GM21717 (cell line): Measurements from ENCODE around the gene DDX42.
A peak's percentile ranks its signal among the peaks of the same experiment; 100 is the strongest.

Experiments used
- ATAC-seq: cut with Tn5 transposase; IDR thresholded peaks from one replicate; pipeline ENCODE4 v1.9.1; 2021; ENCODE audit warnings: mild to moderate bottlenecking, moderate library complexity; ENCODE audit not compliant: unreplicated experiment

DDX42 gene

DNA sequence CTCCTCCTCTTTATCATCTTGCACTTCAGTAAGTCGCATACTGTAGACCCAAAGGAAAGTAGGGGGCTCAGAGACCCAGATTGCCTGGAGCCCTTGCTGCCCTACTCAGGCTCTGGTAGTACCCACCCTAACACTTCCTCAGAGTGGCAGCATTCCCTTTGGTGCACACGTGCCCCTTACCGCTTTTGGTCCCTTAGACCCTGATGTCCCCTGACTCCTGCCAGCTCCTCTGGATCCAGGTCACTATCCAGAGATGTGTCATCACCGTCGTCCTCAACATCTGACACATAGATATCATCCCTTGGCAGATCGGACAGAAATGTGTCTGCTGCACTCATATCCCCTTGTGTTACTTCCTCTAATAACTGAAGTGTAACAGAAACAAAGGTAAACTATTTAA lies 47.8 kb downstream of the DDX42 start:
- ATAC-seq = no peak

DNA sequence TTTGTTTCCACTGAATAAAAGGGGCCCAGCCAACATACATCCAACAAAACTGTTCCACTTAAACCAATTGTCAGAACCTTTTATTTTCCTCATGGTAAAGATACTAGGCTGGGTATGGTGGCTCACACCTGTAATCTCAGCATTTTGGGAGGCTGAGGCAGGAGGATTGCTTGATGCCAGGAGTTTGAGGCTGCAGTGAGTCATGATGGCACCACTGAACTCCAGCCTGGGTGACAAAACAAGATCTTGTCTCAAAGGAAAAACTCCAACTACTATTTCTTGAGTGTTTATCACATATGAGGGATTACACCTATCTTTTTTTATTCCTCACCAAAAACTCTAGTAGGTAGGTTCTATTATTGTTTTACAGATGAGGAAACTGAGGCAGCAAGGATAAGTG lies 48.6 kb downstream of the DDX42 start:
- no peak for ATAC-seq

DNA sequence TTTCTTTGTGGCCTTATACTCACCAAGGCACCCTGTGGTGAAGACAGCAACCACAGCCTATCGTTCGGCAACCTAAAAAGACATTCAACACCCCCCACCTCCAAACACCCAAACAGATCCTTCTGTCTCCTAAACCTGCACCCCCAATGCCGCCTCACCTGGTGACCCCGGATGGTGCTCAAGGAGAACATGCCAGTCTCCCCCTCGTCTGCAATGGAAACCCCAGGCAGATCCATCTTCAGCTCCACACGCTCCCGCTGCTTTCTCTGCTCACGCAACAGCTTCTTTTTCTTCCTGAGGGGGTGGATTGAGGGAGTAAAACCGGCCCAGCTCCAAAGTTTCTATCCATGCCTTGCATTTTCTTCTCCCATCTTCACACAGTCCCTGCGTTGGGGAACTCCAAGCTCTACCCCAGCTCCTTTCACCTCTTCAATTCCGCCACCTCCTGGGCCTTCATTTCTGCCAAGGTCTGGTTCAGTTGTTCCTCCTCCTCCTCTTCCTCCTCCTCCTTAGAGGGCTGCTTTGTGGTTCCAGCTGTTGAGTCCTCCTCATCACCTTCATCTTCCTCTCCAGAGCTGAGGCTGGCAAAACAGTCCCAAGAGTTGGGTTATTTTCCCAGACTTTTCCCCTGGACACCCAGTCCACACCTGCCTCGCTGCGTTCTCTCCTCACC lies 49.8 kb downstream of the DDX42 start:
- ATAC-seq = no peak

GRCh38 chr17:63824362-63824761 lies 50.4 kb downstream of the DDX42 start:
- ATAC-seq = no peak

DNA sequence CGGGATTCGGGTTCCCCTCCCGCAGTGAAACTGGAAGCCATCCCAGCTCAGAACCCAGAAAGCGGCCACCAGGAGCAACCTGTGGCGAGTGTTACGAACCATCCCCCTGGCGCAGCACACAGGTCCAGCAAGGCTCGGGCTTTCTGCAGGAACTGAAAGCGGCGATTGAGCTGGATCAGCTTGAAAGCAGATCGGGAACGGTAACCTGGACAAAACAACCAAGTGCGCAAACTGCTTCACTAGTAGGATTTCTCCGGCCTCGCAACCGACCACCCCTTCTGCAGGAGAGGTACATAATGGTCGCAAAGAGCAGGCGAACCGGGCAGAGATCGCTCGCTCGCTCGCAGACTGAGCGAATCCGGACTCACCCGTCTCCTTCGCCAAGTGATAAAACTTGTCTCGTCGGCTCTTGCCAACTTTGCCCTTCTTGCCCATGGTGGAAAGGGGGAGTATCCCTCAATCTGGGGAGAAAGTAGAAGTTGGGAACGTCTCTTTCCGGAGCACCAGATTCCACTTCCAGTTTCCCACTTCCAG lies 52.6 kb downstream of the DDX42 start:
- peak; percentile 3 for ATAC-seq

- peak; percentile 85 for ATAC-seq
Observed at GRCh38 chr17:63827002-63827800, 53.2 kb downstream of the DDX42 start, which contains the start of the genes FTSJ3 and PSMC5. Gene FTSJ3, minus strand, starts transcription at chr17:63827663. Its CDS starts 761 bp downstream, at chr17:63826902. Gene PSMC5, plus strand, starts transcription at chr17:63827431. Its CDS starts 60 bp downstream, at chr17:63827491.

DNA sequence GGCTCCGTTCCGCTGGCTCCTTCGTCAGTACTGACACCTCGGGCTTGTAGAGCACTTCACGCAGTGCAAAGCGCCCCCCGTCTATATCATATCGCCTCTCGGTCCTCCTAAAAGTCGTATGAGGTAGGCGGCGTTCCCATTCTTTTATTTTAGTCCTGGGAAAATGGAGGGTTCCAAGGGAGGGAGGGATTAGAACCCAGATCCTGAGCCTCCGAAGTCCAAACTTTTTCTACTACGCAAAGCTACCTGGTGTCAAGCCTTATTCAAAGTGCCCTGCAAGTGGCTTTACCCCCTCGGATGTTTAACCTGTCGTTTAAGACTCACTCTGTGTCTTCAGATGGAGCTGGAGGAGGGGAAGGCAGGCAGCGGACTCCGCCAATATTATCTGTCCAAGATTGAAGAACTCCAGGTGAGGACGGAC lies 53.8 kb downstream of the DDX42 start:
- no peak for ATAC-seq

DNA sequence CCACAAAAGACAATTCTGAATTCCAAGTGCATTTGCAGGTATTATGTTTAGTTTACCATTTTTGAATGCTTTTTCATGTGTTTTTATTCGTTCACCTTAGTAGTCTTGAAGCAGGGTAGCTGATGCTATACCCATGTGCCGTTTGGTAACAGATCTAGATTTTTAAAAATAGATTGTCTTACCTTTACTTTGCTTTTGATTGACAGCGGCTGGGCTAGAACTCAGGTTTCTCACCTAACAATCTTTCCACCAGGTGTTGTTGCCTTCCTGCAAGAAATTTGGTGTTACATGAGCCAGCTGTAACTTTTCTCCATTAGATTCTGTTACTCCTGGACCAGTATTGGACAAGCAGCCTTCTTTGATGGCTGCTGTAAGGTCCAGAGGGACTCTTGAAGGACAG lies 55.0 kb downstream of the DDX42 start:
- no peak for ATAC-seq

- no peak for ATAC-seq
Observed at GRCh38 chr17:63830278-63830677, 56.3 kb downstream of the DDX42 start.

DNA sequence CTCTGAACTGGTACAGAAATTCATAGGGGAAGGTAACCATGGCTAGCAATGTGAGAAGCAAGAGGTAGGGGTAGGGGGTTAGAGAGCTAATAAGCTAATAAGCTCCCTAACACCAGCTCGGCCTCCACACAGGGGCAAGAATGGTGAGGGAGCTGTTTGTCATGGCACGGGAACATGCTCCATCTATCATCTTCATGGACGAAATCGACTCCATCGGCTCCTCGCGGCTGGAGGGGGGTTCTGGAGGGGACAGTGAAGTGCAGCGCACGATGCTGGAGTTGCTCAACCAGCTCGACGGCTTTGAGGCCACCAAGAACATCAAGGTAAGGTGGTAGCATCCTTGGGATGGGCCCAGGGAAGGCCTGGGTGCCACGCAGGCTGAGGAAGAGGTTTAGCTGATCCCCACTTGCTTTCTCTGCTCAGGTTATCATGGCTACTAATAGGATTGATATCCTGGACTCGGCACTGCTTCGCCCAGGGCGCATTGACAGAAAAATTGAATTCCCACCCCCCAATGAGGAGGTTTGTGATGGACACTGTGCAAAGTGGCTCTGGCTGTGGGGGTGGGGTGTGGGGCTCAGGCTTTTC lies 57.0 kb downstream of the DDX42 start:
- ATAC-seq = no peak

DNA sequence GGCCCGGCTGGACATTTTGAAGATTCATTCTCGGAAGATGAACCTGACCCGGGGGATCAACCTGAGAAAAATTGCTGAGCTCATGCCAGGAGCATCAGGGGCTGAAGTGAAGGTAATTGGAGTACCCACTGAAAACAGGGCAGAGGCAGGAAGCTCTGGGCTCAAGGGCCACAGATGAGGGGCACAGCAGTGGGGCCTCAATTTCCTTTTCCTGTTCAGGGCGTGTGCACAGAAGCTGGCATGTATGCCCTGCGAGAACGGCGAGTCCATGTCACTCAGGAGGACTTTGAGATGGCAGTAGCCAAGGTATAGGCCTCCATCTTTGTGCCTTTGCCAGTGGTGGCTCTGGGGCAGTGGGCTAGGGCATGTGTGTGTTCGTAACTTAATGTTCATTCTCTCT lies 57.5 kb downstream of the DDX42 start:
- ATAC-seq = no peak

DNA sequence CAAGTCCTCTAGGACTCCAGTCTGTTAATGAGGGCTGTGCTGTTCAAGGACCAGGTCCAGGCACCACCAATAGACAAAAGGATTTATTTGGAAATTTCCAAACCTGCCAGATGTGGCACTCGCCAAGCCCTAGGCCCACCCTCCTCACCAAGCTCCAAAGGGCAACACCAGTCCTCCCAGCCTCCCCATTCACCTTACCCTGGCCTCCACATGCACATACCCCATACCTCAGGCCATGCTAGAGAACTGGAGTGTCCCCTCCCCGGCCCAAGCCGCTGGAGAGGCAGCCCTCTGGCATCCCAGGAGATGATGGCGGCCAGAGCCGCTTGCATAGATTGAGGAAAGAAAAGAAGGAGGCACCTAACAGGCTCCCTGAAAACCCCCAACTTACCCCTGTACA lies 58.0 kb downstream of the DDX42 start:
- ATAC-seq = no peak

DNA sequence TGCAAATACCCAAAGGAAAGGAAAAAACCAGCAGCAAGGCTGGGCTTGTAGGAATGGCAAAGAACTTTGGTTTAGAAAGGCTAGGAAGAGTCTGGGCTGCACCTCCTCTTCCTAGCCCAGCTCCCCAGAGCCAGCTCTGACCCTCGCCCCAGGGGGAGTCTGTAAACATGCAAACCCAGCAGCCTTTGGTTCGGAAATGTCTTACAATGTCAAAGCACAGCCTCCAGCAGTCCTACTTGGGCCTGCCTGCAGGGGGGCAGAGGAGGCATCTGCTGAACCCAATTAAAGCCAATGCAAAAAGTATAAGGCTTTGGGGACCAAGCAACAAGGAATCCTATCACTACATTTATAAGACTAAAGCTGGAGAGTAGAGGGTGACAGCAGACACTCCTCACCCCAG lies 58.5 kb downstream of the DDX42 start:
- ATAC-seq = no peak

- ATAC-seq = no peak
Observed at GRCh38 chr17:63833026-63833740, 59.2 kb downstream of the DDX42 start.

- no peak for ATAC-seq
Observed at GRCh38 chr17:63833741-63834373, 59.9 kb downstream of the DDX42 start.

- ATAC-seq = peak; percentile 42
Observed at GRCh38 chr17:63834431-63835166, 60.6 kb downstream of the DDX42 start.

DNA sequence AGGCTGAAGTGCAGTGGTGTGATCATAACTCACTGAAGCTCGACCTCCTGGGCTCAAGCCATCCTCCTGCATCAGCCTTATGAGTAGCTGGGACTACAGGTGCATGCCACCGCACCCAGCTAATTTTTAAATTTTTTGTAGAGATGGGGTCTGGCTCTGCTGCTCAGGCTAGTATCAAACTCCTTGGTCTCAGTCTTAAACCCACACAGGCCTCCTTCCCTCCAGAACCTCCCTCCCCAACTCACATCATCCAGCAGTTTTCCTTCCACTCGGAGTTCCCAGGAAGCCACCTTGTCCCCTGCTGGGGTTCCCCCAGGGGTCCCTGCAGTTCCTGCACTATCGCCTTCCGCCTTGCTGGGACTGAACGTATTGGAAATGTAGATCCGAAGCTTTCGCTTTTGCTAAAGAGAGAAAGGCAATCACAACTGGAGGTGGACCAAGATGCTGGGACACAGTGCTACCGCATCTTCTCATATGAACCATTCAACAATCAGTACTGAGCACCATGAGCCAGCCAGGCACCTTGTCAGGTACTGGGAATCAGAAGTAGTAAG lies 61.3 kb downstream of the DDX42 start:
- no peak for ATAC-seq

DNA sequence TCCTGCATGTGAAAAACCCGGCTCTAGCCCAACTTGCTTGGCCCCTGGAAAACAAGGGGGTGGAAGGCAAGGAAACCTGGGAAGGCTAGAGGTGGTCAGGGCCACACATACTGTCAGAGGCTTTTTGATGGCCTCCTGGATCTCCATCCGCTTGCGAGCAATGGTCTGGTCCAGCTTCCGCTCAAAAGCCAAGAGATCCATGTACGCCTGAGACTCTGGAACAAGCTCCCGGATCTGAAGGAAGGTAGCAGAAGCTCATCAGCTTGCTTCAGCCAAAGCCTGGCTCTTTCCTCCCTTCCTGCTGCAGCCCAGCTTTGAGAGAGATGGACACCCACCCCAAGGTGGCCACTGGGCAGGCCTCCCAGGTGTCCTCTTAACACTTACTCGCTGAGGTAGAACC lies 62.8 kb downstream of the DDX42 start:
- no peak for ATAC-seq

DNA sequence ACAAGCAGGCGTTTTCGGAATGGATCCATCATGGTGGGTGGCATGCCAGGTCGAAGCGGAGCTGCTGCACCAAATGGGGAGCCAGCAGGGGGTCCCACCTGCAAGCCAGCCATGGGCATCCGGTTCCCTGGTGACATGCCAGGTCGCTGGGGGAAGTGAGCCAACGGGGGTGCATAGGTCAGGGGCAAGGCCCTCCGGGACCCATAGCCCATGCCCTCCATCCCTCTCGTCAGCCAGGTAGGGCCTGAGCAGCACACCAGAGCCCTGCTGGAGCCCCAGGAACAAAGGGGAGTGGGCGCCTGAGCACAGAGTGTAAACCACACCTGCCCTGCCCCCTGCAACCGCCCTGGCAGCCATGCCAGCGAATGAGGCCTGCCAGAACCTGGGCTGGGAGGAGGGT lies 63.5 kb downstream of the DDX42 start:
- ATAC-seq = no peak
